Coronary artery (tissue), 2 donors: Measurements from ENCODE around the gene LRFN4.

ENCODE experiments used
- DNase-seq: peaks from one replicate; pipeline ENCODE4 v3.0.0-alpha.2; 2017; ENCODE audit warnings: low spot score
- H3K27ac ChIP-seq, 2 donors: fragments of 200-600 bp; sonication (generic); one replicate each; pipeline ENCODE4 v1.5.1; 2016 to 2019
- H3K4me3 ChIP-seq: fragments of 200-600 bp; sonication (generic); 2 replicates; pipeline ENCODE4 v1.5.1; 2016; ENCODE audit warnings: mild to moderate bottlenecking, moderate library complexity
- TF ChIP-seq, protein P1 (sequence below): fragments of 200-600 bp; sonication (generic); IDR thresholded peaks from one replicate; pipeline ENCODE4 v1.5.1; 2019; ENCODE audit warnings: antibody characterized with exemption

Gene LRFN4

GRCh38 chr11:66863428-66864125, 6.7 kb downstream of the LRFN4 start:
- no peak for DNase-seq

DNA sequence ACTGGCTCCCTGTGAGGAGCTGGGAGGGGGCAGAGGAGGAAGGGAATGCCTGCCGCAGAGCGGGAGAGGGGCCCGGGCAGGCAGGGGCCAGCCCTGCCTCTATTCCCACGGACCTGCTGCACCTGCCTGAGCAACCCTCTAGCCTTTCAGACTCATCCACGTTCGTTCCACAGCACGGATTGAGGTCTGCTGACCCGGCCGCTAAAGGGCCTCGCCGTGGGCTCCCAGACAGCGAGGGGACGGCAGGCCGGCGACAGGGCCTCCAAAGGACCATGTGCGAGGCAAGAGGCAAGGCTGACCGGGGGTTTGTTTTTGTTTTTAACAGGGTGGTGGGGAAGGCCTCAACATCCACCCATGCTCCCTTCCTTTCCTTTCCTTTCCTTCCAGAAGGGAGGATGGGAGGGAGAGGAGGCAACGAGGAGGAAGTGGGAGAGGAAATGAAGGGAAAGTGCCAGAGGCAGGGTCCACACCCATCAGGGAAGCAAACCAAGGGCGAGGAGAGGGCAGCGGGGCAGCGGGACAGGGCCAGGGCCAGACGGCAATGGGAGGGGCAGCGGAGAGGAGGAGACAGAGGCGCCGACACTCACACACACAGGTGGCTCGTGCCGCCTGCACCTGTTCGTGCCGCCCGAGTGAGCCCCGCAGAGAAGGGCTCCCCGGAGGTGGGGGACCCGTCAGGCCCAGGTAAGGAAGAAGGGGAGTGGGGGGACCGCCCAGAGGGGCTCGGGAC, 7.5 kb downstream of the LRFN4 start:
- TF ChIP-seq, protein P1, sequence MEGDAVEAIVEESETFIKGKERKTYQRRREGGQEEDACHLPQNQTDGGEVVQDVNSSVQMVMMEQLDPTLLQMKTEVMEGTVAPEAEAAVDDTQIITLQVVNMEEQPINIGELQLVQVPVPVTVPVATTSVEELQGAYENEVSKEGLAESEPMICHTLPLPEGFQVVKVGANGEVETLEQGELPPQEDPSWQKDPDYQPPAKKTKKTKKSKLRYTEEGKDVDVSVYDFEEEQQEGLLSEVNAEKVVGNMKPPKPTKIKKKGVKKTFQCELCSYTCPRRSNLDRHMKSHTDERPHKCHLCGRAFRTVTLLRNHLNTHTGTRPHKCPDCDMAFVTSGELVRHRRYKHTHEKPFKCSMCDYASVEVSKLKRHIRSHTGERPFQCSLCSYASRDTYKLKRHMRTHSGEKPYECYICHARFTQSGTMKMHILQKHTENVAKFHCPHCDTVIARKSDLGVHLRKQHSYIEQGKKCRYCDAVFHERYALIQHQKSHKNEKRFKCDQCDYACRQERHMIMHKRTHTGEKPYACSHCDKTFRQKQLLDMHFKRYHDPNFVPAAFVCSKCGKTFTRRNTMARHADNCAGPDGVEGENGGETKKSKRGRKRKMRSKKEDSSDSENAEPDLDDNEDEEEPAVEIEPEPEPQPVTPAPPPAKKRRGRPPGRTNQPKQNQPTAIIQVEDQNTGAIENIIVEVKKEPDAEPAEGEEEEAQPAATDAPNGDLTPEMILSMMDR, result no peak
- Histone ChIP-seq H3K27ac (no peak overlapping the region), H3K4me3 (no peak overlapping the region)
- DNase-seq, result no peak

More at GRCh38 chr11:66863428-66864125, 6.7 kb downstream of the LRFN4 start:
- Histone ChIP-seq H3K27ac (no peak overlapping the region), H3K4me3 (no peak overlapping the region)
- TF ChIP-seq, protein P1, result no peak

DNA sequence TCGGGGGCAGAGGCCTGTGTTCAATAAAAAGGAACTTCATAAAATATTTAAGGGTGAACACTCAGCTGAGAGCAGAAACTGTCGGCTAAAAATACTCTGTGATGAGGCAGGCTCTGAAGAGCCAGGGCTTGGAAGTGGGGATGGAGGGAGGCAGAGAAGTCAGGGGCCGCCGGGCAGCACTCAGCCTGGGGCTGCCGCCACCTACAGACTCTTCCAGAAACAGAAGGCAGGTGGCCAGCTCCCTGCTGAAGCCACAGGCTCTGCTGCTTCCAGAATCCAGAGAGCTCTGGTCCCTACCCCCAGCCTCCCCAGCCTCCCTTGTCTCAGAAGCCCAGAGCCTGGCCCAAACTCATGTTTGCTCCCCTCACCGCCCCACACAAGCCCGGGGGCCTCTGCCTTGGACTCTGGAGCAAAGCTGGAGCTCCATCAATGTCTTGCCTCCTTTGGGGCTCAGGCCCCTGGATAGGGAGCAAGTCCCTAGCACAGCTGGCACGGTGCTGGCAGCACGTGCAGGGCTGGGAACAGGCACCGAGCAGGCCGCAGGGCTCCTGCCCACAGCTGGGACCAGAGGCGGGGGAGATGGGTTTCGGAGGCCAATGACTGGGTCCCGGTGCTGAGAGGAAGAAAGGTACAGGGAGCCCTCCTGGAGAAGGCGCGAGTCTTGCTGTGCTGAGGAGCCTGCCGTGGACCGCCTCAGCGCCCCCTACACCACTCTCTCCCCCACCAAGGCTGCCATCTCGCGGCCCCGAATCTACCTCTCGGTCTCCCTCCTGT, 8.2 kb downstream of the LRFN4 start:
- no peak for DNase-seq
- Histone ChIP-seq H3K4me3 (no peak overlapping the region), H3K27ac (no peak overlapping the region)
- TF ChIP-seq, protein P1, result no peak

DNA sequence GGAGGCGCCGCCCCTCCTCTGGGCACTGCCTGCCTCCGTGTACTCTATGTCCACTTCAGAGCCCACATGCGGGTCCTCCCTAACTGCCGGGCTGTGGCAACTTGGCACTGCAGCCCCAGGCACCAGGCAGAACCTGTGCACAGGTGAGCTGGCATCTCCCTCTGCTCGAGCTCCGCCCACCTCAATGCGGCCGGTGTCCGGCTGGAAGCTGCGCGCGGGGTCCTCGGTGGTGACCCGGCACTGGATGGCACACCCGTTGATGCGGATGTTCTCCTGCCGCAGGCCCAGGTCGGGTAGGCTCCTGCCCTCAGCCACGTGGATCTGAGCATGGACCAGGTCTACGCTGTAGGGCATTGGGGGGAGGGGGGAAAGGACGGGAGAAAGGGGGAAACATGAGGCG, 9.1 kb downstream of the LRFN4 start:
- DNase-seq, result no peak
- Histone ChIP-seq H3K4me3 (no peak overlapping the region), H3K27ac (no peak overlapping the region)
- TF ChIP-seq, protein P1, result no peak

- DNase-seq, result no peak
- Histone ChIP-seq H3K27ac (no peak overlapping the region), H3K4me3 (no peak overlapping the region)
- TF ChIP-seq, protein P1, result no peak
Measured at GRCh38 chr11:66866511-66866986, 9.7 kb downstream of the LRFN4 start.

- H3K4me3 ChIP-seq, result no peak overlapping the region
- H3K27ac ChIP-seq, result no peak overlapping the region
- TF ChIP-seq, protein P1, result no peak
- DNase-seq, result no peak
Measured at GRCh38 chr11:66867425-66868040, 10.7 kb downstream of the LRFN4 start.
